ENCODE measurements around the gene INPP4B. TPM values are rescaled to one million over a fixed set of nuclear protein-coding genes. Genes with fewer than 3 reads are reported as not detected.

INPP4B gene
- total and polyA plus RNA-seq, 2 of the 4 experiments (the other 2 are of a cell fraction): 1.8 to 14.0 TPM

DNA sequence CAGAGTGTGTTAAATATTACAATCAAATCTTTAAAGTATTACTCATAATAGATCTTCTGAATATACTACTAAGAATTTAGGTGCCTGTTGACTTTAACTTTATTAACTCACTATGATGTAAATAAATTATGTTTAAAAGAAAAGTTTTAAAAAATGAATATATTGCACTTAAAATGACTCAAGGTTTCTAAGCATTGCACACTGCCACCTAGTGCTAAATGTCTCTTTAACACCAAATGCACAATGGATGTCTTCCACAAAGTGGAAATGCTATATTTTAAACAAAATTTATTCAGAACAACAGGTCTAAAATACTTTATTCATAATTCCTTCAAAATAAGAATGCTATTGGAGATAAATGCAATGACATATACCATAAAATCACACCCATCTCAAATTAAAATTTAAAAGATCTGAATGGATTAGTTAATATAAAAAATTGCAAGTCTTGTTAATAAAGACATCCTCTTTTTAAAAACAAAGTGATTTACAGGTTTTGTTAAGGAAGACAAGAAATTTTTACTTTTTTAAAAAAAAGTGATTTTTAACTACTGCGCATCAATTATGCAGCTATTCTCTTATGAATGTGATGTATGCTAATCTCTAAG, 5.5 kb downstream of the INPP4B start:
- Histone ChIP-seq H3K27ac (ENCODE audit: insufficient read depth, low read length) (no peak overlapping the region), H3K4me3 (ENCODE audit: insufficient read depth, low read depth, low read length) (no peak overlapping the region), H3K9ac (ENCODE audit: low read depth, low read length) (no peak overlapping the region), H2BK120ac (ENCODE audit: low read depth, low read length) (no peak overlapping the region), H4K91ac (ENCODE audit: insufficient read depth, low read depth, low read length) (no peak overlapping the region), H3K9me3 (ENCODE audit: control insufficient read depth, insufficient read depth, low read length) (no peaks in the 10 kb centered on the region), H3K56ac (ENCODE audit: extremely low read depth, insufficient read depth, low read length) (no peak overlapping the region), H4K20me1 (ENCODE audit: insufficient read depth, low read length) (no peaks in the 10 kb centered on the region), H3K23ac (ENCODE audit: low read depth, low read length) (no peak overlapping the region), H3K18ac (ENCODE audit: low read depth, low read length) (no peak overlapping the region), H3K4ac (ENCODE audit: low read depth, low read length) (no peak overlapping the region), H4K8ac (ENCODE audit: low read depth in 2 of 2, low read length in 2 of 2) (no peak overlapping the region), H3K79me1 (ENCODE audit: low read depth in 1 of 2, low read length in 2 of 2) (no peaks in the 10 kb centered on the region), H2BK20ac (ENCODE audit: low read depth, low read length) (no peak overlapping the region), H3K36me3 (ENCODE audit: control insufficient read depth, insufficient read depth, low read length) (no peaks in the 10 kb centered on the region), H3K4me2 (ENCODE audit: low read depth, low read length) (no peak overlapping the region), H3K27me3 (ENCODE audit: control insufficient read depth, insufficient read depth, low read length) (no peaks in the 10 kb centered on the region), H3K4me1 (ENCODE audit: control insufficient read depth, insufficient read depth, low read length) (peaks cover 2% of the 10 kb centered on the region; the same call in 1 of the 2 replicates), H3K14ac (replicated peaks; ENCODE audit: low read depth, low read length) (no peak overlapping the region), H4K5ac (ENCODE audit: low read depth, low read length) (no peak overlapping the region), H2BK5ac (ENCODE audit: low read depth, low read length, poor library complexity, severe bottlenecking) (no peak overlapping the region), H2AFZ (replicated peaks; ENCODE audit: low read length, poor library complexity) (no peak overlapping the region), H2AK9ac (replicated peaks; ENCODE audit: low read depth, low read length, poor library complexity) (no peak overlapping the region), H3K9me1 (ENCODE audit: insufficient read depth, low read length) (no peaks in the 10 kb centered on the region), H2BK15ac (ENCODE audit: low read depth, low read length) (no peak overlapping the region), H2AK5ac (ENCODE audit: low read depth, low read length) (no peak overlapping the region)
- BruUV-seq (replicated peaks): no TSS peak
- ATAC-seq (ENCODE audit: low read depth) (no peak), DNase-seq (peak; percentile 68)
- ChIA-PET POLR2A (ENCODE audit: unreplicated experiment) (no interaction called here), CTCF (no interaction called here)
- dilution Hi-C loops (cut with HindIII; ENCODE audit: low sequenced_read_pairs, unreplicated experiment): no loop called here
- no peak for TF ChIP-seq MAFK (IDR thresholded peaks at IDR 0.05; ENCODE audit: low read depth, low read length)
- TF ChIP-seq, protein P1, sequence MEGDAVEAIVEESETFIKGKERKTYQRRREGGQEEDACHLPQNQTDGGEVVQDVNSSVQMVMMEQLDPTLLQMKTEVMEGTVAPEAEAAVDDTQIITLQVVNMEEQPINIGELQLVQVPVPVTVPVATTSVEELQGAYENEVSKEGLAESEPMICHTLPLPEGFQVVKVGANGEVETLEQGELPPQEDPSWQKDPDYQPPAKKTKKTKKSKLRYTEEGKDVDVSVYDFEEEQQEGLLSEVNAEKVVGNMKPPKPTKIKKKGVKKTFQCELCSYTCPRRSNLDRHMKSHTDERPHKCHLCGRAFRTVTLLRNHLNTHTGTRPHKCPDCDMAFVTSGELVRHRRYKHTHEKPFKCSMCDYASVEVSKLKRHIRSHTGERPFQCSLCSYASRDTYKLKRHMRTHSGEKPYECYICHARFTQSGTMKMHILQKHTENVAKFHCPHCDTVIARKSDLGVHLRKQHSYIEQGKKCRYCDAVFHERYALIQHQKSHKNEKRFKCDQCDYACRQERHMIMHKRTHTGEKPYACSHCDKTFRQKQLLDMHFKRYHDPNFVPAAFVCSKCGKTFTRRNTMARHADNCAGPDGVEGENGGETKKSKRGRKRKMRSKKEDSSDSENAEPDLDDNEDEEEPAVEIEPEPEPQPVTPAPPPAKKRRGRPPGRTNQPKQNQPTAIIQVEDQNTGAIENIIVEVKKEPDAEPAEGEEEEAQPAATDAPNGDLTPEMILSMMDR (conservative IDR thresholded peaks at IDR 0.05; ENCODE audit: low read depth, low read length): peak; percentile 83
- no peak for TF ChIP-seq POLR2A (IDR thresholded peaks at IDR 0.05; ENCODE audit: low read depth, low read length)
- no peak for TF ChIP-seq CHD1 (IDR thresholded peaks at IDR 0.05; ENCODE audit: low read depth, low read length)
- TF ChIP-seq CEBPB (IDR thresholded peaks at IDR 0.05; ENCODE audit: low read depth, low read length): no peak
- TF ChIP-seq, protein P2, sequence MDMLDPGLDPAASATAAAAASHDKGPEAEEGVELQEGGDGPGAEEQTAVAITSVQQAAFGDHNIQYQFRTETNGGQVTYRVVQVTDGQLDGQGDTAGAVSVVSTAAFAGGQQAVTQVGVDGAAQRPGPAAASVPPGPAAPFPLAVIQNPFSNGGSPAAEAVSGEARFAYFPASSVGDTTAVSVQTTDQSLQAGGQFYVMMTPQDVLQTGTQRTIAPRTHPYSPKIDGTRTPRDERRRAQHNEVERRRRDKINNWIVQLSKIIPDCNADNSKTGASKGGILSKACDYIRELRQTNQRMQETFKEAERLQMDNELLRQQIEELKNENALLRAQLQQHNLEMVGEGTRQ (IDR thresholded peaks at IDR 0.05; ENCODE audit: low read depth, low read length): no peak
- no peak for TF ChIP-seq FOS (IDR thresholded peaks at IDR 0.05; ENCODE audit: low read depth, low read length)
- TF ChIP-seq RFX5 (IDR thresholded peaks at IDR 0.05; ENCODE audit: low read depth, low read length): no peak
- peak; percentile 71 for TF ChIP-seq SMC3 (IDR thresholded peaks at IDR 0.05; ENCODE audit: low read depth, low read length)
- TF ChIP-seq MAZ (IDR thresholded peaks at IDR 0.05; ENCODE audit: borderline replicate concordance, low read depth, low read length): no peak
- no peak for TF ChIP-seq NFE2L2 (IDR thresholded peaks at IDR 0.05; ENCODE audit: low read depth, low read length)
- TF ChIP-seq, protein P3, sequence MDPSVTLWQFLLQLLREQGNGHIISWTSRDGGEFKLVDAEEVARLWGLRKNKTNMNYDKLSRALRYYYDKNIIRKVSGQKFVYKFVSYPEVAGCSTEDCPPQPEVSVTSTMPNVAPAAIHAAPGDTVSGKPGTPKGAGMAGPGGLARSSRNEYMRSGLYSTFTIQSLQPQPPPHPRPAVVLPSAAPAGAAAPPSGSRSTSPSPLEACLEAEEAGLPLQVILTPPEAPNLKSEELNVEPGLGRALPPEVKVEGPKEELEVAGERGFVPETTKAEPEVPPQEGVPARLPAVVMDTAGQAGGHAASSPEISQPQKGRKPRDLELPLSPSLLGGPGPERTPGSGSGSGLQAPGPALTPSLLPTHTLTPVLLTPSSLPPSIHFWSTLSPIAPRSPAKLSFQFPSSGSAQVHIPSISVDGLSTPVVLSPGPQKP (IDR thresholded peaks at IDR 0.05; ENCODE audit: borderline replicate concordance, low read depth, low read length): no peak
- no peak for TF ChIP-seq BHLHE40 (IDR thresholded peaks at IDR 0.05; ENCODE audit: low read depth, low read length)
- TF ChIP-seq RCOR1 (IDR thresholded peaks at IDR 0.05; ENCODE audit: insufficient replicate concordance, low read length): no peak
- TF ChIP-seq MXI1 (IDR thresholded peaks at IDR 0.05; ENCODE audit: borderline replicate concordance, low read depth, low read length): no peak
- peak; percentile 77 for TF ChIP-seq RAD21 (IDR thresholded peaks at IDR 0.05; ENCODE audit: low read length)
- intact Hi-C loops (cut with micrococcal nuclease): loop anchor here (1.0 to 10.0 kb wide), 7 partner anchors 344 to 1683 kb away; partner anchors contain the start of genes IL15 and USP38
- in situ Hi-C loops (cut with MboI; ENCODE audit: low sequenced_read_pairs): loop anchor here (5.0 to 25.0 kb wide), 4 partner anchors 486 to 1678 kb away; no protein-coding TSS in a partner anchor
- no CpG with 5 or more reads among the region's 1 CpG for WGBS, 2 experiments (ENCODE audit: extremely low coverage in 2 of 2, insufficient read length in 1 of 2)
